T-helper 22 cell (primary cell): ENCODE data around the gene POLR2E.

Experiments
- DNase-seq: peaks from one replicate; pipeline ENCODE4 v3.0.0-alpha.2; 2020; ENCODE audit warnings: low read depth

POLR2E gene

GRCh38 chr19:1110809-1111640 lies 15.8 kb upstream of the POLR2E start:
- DNase-seq = no peak

- DNase-seq = no peak
These were observed 14.8 kb upstream of the POLR2E start for GRCh38 chr19:1109697-1110671.

DNA sequence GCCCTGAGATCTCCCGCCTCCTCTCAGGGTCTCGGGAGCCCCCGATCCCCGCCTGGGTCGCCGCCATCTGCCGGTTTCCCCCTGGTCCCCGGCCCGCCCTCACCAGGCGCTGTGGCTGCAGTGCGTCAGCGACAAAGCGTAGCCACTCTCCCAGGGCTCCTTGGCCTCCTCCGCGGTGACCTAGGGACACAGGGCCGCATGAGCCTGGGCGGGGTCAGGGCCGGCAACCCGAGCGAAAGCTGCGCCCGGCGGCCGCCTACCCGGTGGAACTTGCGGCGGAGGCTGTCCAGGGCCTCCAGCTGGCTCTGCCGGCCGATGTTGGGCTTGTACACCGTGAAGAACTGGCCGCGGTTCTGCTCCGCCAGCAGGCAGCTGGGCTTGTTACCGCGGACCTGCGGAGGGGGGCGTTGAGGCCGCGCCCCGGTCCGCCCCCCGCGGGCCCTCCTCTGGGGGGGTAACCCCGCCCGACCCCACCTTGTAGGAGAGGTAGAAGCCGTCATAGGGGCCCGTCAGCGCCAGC lies 13.9 kb upstream of the POLR2E start:
- DNase-seq = no peak

DNA sequence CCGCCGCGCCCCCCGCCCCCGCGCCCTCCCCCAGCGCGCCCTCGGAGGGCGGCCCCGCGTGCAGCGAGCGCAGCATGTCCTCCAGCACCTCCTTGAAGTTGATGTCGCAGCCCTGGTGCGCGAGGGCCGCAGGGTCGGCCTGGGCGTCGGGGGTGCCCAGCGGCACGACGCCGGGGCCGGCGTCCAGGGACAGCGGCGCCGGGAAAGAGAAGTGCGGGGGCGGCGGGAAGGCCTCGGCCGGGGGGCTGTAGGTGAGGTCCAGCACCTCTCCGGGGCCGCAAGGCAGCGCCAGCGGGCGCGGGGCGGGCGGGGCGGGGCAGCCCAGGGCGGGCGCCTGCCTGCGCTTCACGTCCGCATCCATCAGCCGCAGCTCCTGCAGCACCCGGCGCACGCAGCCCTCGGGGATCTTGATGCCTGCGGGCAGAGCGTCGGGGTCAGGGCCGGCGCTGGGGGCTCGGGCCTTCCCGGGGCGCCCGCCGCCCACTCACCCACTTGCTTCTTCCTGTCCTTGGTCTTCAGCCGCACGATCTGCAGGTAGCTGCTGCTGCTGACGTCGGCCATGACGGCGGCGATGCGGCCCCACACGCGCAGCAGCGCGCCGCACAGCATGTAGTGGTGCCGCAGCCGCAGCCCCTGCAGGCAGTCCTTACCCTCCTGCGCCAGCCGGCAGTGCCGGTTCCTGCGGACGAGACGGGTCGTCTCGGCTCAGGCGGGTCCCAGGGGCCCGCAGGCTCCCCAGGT lies 13.3 kb upstream of the POLR2E start:
- DNase-seq = no peak

DNA sequence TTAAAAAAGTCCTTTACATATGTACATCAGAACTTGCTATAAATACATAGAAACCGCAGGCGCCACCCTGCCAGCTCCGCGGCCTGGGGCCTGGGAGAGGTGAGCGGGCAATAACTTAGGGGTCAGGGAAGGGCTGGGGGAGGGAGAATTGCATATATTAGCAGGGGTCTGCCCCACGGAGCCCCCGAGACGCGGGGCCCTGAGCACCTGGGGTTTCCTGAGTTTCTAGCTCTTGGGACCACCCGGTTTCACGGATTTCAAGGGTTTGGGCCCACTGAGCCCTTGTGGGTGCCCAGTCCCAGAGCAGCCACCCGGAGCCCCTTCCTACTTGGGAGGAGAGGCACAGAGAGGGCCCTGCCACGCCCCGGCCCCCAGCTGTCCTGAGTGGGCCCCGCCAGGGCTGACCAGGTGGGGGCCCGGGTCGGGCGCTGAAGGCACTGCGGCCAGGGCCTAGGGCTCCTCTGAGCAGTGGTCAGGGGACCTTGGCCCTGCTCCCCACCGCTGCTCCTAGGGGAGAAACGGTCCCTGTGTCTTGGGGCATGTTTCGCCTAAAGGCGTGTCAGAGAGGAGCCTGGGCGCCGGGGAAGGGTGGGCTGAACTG lies 12.6 kb upstream of the POLR2E start:
- DNase-seq = no peak

DNA sequence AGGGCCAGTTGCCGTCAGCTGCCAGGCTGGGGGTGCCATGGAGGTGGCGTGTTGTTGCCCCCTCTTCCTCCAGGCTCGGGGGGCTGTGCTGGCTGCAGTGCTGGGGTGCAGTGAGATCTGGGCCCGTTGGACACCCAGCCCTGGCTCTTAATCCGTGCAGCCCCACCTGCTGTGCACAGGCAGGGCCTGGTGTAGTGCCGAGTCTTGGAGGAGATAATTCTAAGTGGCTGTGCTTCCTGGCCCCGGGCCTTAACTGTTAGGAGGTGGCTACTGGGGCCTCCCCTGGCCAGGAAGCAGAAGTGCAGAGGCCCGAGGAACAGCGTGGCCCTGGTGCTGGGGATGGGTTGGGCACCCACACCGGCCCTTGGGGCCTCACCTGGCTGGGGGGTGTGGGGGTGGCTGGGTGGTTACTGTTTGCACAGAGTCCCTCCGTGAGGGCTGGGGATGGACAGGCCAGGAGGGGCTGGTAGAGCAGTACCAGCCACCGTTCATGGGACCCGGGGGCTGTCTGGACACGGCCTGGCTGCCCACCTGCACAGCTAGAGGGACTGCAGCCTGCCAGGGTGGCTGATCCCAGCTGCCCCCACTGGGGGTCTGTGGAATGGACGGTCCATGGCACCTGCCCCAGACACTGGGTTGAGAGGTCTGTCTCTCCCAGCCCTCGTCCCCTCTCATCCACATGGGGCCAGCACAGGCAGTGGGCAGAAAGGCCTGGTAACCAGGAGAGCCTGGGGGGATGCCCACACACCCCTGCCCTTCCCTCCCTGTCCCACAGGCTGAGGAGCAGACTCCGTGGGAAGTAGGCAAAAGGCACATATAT lies 11.9 kb upstream of the POLR2E start:
- DNase-seq = no peak

GRCh38 chr19:1105873-1106840 lies 11.0 kb upstream of the POLR2E start:
- no peak for DNase-seq

DNA sequence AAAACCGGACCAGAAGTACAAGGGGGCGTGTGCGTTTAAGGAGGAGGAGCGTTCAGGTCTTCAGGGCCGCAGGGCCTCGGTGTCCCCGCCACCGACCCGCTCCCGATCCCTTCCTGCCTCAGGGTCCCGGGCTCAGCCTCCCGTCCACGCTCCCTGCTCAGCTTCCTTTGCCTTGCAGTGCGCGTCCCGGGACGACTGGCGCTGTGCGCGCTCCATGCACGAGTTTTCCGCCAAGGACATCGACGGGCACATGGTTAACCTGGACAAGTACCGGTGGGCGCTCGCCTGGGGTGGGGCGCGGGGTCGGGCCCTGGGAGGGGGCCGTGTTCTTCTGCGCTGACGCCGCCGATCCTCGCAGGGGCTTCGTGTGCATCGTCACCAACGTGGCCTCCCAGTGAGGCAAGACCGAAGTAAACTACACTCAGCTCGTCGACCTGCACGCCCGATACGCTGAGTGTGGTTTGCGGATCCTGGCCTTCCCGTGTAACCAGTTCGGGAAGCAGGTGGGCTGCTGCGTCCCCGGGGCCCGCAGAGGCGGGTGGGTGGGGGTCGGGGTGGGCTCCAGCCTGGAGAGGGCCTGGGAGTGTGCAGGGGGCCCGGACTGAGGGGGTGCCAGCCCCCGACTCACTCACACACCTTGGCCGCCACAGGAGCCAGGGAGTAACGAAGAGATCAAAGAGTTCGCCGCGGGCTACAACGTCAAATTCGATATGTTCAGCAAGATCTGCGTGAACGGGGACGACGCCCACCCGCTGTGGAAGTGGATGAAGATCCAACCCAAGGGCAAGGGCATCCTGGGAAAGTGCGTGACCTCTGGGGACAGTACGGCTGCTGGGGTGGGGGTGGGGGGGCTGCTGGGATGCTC lies 10.1 kb upstream of the POLR2E start:
- DNase-seq = no peak

DNA sequence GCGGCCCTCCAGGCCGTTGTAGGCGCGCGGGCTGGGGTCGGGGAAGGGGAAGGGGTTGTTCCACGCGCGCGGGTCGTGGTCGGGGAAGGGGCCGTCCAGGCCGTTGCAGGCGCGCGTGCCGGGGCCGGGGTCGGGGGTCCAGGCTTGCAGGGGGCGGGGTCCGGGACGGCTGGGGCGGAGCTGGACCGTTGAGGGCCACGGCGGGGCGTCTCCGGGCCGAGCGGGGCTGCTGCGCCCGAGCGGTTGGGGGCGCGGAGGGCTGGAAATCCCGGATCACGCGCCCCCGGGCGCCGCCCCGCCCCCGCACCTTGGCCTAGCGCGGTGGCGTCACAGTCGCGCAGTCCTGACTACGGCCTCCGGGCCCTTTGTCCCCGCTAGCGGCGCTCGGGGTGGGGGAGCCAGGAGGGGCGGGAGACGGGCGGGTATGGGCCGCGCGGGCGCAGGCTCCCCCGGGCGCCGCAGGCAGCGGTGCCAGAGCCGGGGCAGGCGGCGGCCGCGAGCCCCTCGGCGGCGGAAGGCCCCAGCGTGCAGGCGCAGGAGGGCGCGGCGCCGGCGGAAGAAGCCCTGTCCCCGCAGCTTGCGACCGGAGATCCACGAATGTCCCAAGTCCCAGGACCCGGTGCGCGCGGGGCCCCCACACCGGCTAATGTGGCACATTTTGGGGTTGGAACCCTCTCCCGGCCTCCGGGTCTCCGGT lies 9.3 kb upstream of the POLR2E start:
- peak; percentile 71 for DNase-seq

DNA sequence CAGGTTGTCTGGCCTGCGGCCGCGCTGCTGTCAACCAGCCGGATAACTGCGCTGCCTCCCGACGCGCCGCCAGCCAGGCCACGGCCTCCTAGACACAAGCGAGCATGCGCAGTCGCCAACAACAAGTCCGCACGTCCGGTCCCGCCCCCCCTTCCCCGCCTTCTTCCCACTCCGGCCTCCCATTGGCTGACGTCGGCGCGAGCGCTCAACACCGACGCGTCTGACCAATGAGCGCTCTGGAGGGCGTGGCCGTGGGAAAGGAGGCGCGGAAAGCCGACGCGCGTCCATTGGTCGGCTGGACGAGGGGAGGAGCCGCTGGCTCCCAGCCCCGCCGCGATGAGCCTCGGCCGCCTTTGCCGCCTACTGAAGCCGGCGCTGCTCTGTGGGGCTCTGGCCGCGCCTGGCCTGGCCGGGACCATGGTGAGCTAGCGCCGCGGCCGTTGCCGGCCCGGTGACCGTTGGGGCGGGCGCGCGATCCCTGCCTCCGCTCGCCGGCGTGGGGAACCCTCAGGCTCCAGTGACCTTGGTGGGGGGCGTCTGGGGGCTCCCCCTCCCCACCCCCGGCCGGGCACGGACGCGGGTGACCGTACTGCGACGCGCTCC lies 8.6 kb upstream of the POLR2E start, which contains the start of gene GPX4:
Gene GPX4, plus strand, starts transcription at position 287 of the 603 bp plus-strand sequence. Its CDS starts 50 bp downstream, at position 337.
- DNase-seq = peak; percentile 98

DNA sequence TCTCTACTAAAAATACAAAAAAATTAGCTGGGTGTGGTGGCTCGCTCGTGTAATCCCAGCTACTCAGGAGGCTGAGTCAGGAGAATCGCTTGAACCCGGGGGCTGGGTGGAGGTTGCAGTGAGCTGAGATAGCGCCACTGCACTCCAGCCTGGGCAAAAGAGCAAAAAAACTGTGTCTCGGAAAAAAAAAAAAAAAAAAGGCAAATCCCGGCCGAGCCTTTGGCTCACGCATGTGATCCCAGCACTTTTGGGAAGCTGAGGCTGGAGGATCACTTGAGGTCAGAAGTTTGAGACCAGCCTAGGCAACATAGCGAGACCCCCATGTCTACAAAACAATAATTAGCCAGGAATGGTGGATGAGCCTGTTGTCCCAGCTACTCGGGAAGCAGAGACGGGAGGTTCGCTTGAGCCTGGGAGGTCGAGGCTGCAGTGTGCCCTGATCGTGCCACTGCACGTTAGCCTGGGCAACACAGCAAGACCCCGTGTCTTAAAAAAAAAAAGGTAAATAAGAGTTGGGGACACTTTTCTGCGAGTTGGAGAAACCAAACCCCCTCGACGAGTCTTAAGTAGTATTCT lies 8.0 kb upstream of the POLR2E start:
- DNase-seq = no peak

DNA sequence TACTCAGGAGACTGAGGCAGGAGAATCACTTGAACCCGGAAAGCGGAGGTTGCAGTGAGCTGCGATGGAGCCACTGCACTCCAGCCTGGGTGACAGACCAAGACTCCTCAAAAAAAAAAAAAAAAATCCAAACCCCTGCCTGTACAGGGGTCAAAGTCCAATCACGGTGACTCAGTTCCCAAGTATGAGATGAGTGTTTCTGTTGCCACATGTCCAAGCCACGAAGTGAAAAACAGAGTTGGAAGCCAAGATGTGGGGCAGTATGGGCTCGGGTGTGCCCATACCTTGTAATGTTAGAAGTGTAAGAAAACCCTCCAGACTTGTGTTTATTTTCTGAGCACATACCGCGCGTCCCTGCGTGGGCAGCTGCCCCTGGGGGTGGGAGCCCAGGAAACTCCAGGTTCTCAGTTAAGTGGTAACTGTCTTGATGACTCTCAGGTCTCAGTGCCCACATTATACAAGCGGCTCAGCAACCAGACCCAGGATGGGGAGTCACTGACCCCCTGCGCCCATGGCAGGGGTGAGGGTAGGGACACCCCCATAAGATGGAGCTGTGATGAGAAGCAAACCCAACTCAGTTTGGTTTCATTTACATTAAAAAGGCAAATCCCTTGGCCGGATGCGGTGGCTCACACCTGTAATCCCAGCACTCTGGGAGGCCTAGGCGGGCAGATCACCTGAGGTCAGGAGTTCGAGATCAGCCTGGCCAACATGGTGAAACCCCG lies 7.4 kb upstream of the POLR2E start:
- DNase-seq = no peak

GRCh38 chr19:1101337-1101698 lies 6.1 kb upstream of the POLR2E start:
- DNase-seq = no peak

DNA sequence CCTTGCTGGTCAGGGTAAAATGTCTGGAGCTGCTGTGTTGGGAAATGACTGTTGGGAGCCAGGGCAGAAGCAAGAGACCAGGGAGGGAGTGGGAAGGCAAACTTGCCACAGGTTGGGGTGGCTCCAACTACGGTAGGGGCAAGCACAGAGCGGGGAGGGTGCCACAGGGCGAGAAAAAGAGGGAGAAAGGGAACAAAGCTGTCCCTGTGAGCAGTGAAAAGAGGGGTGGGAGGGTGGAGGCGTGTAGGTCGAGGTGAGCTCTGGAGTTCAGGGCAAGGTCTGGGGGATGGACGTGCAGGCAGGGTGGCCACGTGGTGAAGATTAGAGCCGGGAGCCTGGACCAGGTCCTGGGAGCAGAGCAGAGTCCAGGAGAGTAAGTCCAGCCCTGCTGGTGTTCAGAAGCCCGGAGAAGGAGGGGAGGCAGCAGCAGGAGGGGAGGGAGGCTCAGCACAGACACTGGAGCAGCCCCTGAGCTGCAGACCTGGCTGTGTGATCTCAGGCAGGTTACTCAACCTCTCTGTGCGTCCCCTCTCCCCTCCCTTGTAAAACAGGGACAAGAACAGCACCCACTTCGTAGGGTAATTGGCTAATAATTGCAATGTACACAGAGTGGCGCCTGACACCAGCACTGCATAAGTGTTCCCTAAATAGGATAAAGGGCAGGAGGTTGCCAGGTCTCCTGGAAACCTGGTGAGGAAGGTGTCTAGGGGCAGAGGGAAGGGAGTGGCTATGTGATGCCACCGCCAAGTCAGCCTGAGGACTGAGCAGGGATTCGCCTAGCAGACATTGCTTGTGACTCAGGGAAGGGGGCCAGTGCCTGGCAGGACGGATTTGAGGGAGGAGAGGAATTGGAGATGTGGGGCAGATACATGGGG lies 3.2 kb upstream of the POLR2E start:
- no peak for DNase-seq

GRCh38 chr19:1097810-1098176 lies 2.6 kb upstream of the POLR2E start:
- DNase-seq = no peak

- DNase-seq = no peak
These were observed 559 bp downstream of the POLR2E start for GRCh38 chr19:1094655-1094977.
